CD4-positive, alpha-beta T cell treated with Interleukin-15 for 1 hour (primary cell): ENCODE measurements around the gene CLEC17A.
"Not testable (repeated sequence)": the region's sequence is repeated elsewhere in the genome, so short reads cannot be mapped to it uniquely, and the experiment has no call there.

ENCODE experiments used
- DNase-seq: peaks from one replicate; pipeline ENCODE4 v3.0.0-alpha.2; 2020

CLEC17A gene

GRCh38 chr19:14559916-14560775 is 22.7 kb upstream of the CLEC17A start:
- no peak for DNase-seq

GRCh38 chr19:14560776-14561108 is 22.1 kb upstream of the CLEC17A start:
- DNase-seq, result no peak

- no peak for DNase-seq
Measured at GRCh38 chr19:14561249-14561648, 21.6 kb upstream of the CLEC17A start.

GRCh38 chr19:14561847-14562351 is 21.0 kb upstream of the CLEC17A start:
- DNase-seq, result peak; percentile 57

GRCh38 chr19:14562660-14563589 is 20.0 kb upstream of the CLEC17A start:
- DNase-seq, result no peak

- no peak for DNase-seq
Measured at GRCh38 chr19:14563590-14563926, 19.3 kb upstream of the CLEC17A start.

GRCh38 chr19:14563989-14564651 is 18.8 kb upstream of the CLEC17A start:
- peak; percentile 62 for DNase-seq

GRCh38 chr19:14564652-14565297 is 18.1 kb upstream of the CLEC17A start:
- not testable (repeated sequence) for DNase-seq

GRCh38 chr19:14565298-14565679 is 17.6 kb upstream of the CLEC17A start:
- no peak for DNase-seq

- DNase-seq, result no peak
Measured at GRCh38 chr19:14565765-14566711, 16.8 kb upstream of the CLEC17A start.

- no peak for DNase-seq
Measured at GRCh38 chr19:14566712-14567077, 16.2 kb upstream of the CLEC17A start.

GRCh38 chr19:14567079-14567478 is 15.8 kb upstream of the CLEC17A start:
- no peak for DNase-seq

GRCh38 chr19:14570864-14571527 is 11.9 kb upstream of the CLEC17A start:
- no peak for DNase-seq

- DNase-seq, result peak; percentile 93
Measured at GRCh38 chr19:14571695-14572490, 11.0 kb upstream of the CLEC17A start, which contains the start of gene NDUFB7. NDUFB7 (minus strand) TSS chr19:14572066; CDS start chr19:14572000, 66 bp downstream.

- no peak for DNase-seq
Measured at GRCh38 chr19:14575428-14575980, 7.4 kb upstream of the CLEC17A start.

GRCh38 chr19:14576363-14576762 is 6.5 kb upstream of the CLEC17A start:
- no peak for DNase-seq

GRCh38 chr19:14577264-14577663 is 5.6 kb upstream of the CLEC17A start:
- DNase-seq, result no peak

- peak; percentile 38 for DNase-seq
Measured at GRCh38 chr19:14577885-14578427, 4.9 kb upstream of the CLEC17A start.

GRCh38 chr19:14580623-14581237 is 2.2 kb upstream of the CLEC17A start:
- DNase-seq, result no peak
